GM23338 (cell line): ENCODE measurements around the gene AURKAIP1.

Source experiments
- CREB1 ChIP-seq: fragments of 250-450 bp; sonication (Bioruptor Pico); IDR thresholded peaks from 2 replicates; pipeline ENCODE4 v1.5.0; 2020; ENCODE audit warnings: low read depth, mild to moderate bottlenecking, moderate library complexity
- CTCF ChIP-seq, 2 experiments: fragments of 200-600 bp in 1 of 2; sonication (generic) in 1 of 2; conservative IDR thresholded peaks; 2 replicates each; pipeline versions ENCODE4 v1.5.1 to v1.6.1; 2016 to 2017; ENCODE audit warnings: antibody characterized with exemption in 2 of 2, low read depth in 2 of 2, mild to moderate bottlenecking in 2 of 2, moderate library complexity in 1 of 2
- ETS1 ChIP-seq: IDR thresholded peaks from 2 replicates; pipeline ENCODE4 v1.6.1; 2016; ENCODE audit warnings: antibody characterized with exemption
- EZH2 ChIP-seq: fragments of 200-600 bp; sonication (generic); IDR thresholded peaks from one replicate; pipeline ENCODE4 v1.8.0; 2017; ENCODE audit warnings: antibody characterized with exemption, mild to moderate bottlenecking, low read depth; ENCODE audit not compliant: unreplicated experiment
- EZH2phosphoT487 ChIP-seq: fragments of 200-600 bp; sonication (generic); IDR thresholded peaks from one replicate; pipeline ENCODE4 v1.8.1; 2018; ENCODE audit warnings: antibody characterized with exemption; ENCODE audit not compliant: unreplicated experiment
- JUNB ChIP-seq: IDR thresholded peaks from one replicate; pipeline ENCODE4 v1.6.1; 2016; ENCODE audit warnings: antibody characterized with exemption; ENCODE audit not compliant: unreplicated experiment
- NANOG ChIP-seq: IDR thresholded peaks from 2 replicates; pipeline ENCODE4 v1.6.1; 2016; ENCODE audit warnings: antibody characterized with exemption, borderline replicate concordance
- POLR2AphosphoS5 ChIP-seq: IDR thresholded peaks from 2 replicates; pipeline ENCODE4 v1.6.1; 2016; ENCODE audit warnings: antibody characterized with exemption, low read depth
- ZNF114 ChIP-seq: fragments of 250-450 bp; sonication (Bioruptor Pico); IDR thresholded peaks from 2 replicates; pipeline ENCODE4 v1.5.0; 2020; ENCODE audit warnings: mild to moderate bottlenecking, moderate library complexity
- TF ChIP-seq, protein P1 (sequence below): IDR thresholded peaks from one replicate; pipeline ENCODE4 v1.6.1; 2018; ENCODE audit warnings: antibody characterized with exemption; ENCODE audit not compliant: unreplicated experiment
- TF ChIP-seq, protein P2 (sequence below): fragments of 250-450 bp; sonication (Bioruptor Pico); IDR thresholded peaks from 2 replicates; pipeline ENCODE4 v1.5.0; 2020; ENCODE audit warnings: mild to moderate bottlenecking, moderate library complexity

DNA sequence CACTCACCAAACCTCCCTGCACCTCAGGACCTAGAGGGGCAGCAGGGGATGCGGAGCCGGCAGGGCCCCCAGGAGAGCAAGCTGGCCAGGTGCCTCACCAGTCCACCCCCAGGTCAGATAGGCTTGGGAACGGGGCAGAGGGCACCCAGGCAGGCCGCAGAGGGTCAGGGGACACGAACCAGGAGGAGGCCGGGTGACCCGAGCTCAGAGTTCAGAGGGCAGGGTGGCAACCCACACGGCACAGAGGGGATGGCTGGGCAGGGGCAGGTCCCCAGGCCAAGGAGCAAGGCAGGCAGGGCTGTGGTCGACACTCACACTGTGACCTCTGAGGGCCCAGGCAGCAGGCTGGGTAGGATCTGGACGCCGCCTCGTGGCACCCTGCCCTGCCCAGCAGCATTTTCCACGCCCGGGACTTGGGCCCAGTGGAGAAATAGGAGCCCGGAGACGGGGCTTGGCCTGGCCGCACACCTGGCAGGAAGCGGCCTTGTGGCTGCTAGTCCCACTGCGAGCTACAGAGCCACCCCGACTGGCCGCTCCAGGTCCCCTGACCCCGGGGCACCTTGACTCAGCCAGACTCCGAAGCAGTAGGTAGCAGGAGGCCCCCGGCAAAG, 31.1 kb downstream of the AURKAIP1 start:
- TF ChIP-seq CTCF (conservative IDR thresholded peaks at IDR 0.05; ENCODE audit: low read depth in 2 of 2) (no peak), CREB1 (CRISPR knock-in tag) (no peak), EZH2 (no peak), EZH2phosphoT487 (no peak), ZNF114 (CRISPR knock-in tag) (no peak), POLR2AphosphoS5 (no peak), JUNB (no peak), NANOG (no peak), ETS1 (no peak)
- TF ChIP-seq, protein P1, sequence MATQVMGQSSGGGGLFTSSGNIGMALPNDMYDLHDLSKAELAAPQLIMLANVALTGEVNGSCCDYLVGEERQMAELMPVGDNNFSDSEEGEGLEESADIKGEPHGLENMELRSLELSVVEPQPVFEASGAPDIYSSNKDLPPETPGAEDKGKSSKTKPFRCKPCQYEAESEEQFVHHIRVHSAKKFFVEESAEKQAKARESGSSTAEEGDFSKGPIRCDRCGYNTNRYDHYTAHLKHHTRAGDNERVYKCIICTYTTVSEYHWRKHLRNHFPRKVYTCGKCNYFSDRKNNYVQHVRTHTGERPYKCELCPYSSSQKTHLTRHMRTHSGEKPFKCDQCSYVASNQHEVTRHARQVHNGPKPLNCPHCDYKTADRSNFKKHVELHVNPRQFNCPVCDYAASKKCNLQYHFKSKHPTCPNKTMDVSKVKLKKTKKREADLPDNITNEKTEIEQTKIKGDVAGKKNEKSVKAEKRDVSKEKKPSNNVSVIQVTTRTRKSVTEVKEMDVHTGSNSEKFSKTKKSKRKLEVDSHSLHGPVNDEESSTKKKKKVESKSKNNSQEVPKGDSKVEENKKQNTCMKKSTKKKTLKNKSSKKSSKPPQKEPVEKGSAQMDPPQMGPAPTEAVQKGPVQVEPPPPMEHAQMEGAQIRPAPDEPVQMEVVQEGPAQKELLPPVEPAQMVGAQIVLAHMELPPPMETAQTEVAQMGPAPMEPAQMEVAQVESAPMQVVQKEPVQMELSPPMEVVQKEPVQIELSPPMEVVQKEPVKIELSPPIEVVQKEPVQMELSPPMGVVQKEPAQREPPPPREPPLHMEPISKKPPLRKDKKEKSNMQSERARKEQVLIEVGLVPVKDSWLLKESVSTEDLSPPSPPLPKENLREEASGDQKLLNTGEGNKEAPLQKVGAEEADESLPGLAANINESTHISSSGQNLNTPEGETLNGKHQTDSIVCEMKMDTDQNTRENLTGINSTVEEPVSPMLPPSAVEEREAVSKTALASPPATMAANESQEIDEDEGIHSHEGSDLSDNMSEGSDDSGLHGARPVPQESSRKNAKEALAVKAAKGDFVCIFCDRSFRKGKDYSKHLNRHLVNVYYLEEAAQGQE = no peak
- TF ChIP-seq, protein P2, sequence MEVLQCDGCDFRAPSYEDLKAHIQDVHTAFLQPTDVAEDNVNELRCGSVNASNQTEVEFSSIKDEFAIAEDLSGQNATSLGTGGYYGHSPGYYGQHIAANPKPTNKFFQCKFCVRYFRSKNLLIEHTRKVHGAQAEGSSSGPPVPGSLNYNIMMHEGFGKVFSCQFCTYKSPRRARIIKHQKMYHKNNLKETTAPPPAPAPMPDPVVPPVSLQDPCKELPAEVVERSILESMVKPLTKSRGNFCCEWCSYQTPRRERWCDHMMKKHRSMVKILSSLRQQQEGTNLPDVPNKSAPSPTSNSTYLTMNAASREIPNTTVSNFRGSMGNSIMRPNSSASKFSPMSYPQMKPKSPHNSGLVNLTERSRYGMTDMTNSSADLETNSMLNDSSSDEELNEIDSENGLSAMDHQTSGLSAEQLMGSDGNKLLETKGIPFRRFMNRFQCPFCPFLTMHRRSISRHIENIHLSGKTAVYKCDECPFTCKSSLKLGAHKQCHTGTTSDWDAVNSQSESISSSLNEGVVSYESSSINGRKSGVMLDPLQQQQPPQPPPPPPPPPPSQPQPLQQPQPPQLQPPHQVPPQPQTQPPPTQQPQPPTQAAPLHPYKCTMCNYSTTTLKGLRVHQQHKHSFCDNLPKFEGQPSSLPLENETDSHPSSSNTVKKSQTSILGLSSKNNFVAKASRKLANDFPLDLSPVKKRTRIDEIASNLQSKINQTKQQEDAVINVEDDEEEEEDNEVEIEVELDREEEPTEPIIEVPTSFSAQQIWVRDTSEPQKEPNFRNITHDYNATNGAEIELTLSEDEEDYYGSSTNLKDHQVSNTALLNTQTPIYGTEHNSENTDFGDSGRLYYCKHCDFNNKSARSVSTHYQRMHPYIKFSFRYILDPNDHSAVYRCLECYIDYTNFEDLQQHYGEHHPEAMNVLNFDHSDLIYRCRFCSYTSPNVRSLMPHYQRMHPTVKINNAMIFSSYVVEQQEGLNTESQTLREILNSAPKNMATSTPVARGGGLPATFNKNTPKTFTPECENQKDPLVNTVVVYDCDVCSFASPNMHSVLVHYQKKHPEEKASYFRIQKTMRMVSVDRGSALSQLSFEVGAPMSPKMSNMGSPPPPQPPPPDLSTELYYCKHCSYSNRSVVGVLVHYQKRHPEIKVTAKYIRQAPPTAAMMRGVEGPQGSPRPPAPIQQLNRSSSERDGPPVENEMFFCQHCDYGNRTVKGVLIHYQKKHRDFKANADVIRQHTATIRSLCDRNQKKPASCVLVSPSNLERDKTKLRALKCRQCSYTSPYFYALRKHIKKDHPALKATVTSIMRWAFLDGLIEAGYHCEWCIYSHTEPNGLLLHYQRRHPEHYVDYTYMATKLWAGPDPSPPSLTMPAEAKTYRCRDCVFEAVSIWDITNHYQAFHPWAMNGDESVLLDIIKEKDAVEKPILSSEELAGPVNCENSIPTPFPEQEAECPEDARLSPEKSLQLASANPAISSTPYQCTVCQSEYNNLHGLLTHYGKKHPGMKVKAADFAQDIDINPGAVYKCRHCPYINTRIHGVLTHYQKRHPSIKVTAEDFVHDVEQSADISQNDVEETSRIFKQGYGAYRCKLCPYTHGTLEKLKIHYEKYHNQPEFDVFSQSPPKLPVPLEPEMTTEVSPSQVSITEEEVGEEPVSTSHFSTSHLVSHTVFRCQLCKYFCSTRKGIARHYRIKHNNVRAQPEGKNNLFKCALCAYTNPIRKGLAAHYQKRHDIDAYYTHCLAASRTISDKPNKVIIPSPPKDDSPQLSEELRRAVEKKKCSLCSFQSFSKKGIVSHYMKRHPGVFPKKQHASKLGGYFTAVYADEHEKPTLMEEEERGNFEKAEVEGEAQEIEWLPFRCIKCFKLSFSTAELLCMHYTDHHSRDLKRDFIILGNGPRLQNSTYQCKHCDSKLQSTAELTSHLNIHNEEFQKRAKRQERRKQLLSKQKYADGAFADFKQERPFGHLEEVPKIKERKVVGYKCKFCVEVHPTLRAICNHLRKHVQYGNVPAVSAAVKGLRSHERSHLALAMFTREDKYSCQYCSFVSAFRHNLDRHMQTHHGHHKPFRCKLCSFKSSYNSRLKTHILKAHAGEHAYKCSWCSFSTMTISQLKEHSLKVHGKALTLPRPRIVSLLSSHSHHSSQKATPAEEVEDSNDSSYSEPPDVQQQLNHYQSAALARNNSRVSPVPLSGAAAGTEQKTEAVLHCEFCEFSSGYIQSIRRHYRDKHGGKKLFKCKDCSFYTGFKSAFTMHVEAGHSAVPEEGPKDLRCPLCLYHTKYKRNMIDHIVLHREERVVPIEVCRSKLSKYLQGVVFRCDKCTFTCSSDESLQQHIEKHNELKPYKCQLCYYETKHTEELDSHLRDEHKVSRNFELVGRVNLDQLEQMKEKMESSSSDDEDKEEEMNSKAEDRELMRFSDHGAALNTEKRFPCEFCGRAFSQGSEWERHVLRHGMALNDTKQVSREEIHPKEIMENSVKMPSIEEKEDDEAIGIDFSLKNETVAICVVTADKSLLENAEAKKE (CRISPR knock-in tag) = no peak
